IMR-90 (cell line): Measurements from ENCODE around the gene TUFM. TPM values are rescaled to one million over a fixed set of nuclear protein-coding genes. Genes with fewer than 3 reads are reported as not detected.

Source experiments
- CTCF ChIP-seq: conservative IDR thresholded peaks from 2 replicates; pipeline ENCODE4 v1.5.1; 2012; ENCODE audit warnings: mild to moderate bottlenecking, low read depth, low read length, improper control_type of control experiment
- polyA plus RNA-seq, 3 experiments: library from polyadenylated mRNA; depleted of rRNA; stranded (reverse); fragments of >200 nt; gene quantifications; 2 replicates each; pipeline ENCODE4 v1.2.3, GENCODE V29; 2012; ENCODE audit warnings: low replicate concordance in 1 of 3
- total RNA-seq: library from RNA; depleted of rRNA; stranded (reverse); fragments of >200 nt; gene quantifications from 2 replicates; pipeline ENCODE4 v1.2.3, GENCODE V29; 2012

TUFM gene
- total and polyA plus RNA-seq, 2 of the 4 experiments (the other 2 are of a cell fraction) = 80.3 to 126 TPM

GRCh38 chr16:28879261-28879840 is 33.2 kb upstream of the TUFM start (continued):
- TF ChIP-seq CTCF = no peak
